Left colon (tissue), 2 donors: ENCODE data around the gene EHMT1. TPM values are rescaled to one million over a fixed set of nuclear protein-coding genes. Genes with fewer than 3 reads are reported as not detected.
"Not testable (repeated sequence)": the region's sequence is repeated elsewhere in the genome, so short reads cannot be mapped to it uniquely, and the experiment has no call there.

Experiments
- ATAC-seq: fragments of 200-7000 bp; cut with Tn5 transposase; one replicate; pipeline ENCODE4 v1.9.1; 2020; ENCODE audit warnings: mild to moderate bottlenecking, moderate library complexity
- DNase-seq, 2 donors: peaks; one replicate each; pipeline ENCODE4 v3.0.0-alpha.2; 2020
- intact Hi-C, 2 donors: fragments of 100-400 bp; cut with DNase I in 1 of 2; cut with micrococcal nuclease in 1 of 2; formaldehyde crosslinking; loops; one replicate each; pipeline versions ENCODE4 v1.11.2 to v1.14.0; 2022; cut with DNase I, micrococcal nuclease
- total RNA-seq, 2 donors: library from RNA; stranded (reverse); fragmentation: NEBNext Ultra II Directional; extraction: Animal tissue kit (Norgen Biotek cat#: 25700); gene quantifications; one replicate each; pipeline ENCODE4 v1.2.1, GENCODE V29; 2021
- donor health status: DM: no; HTN: no; CAD: no.
- donor health status: DM: yes; HTN: yes; CAD: no.

EHMT1 gene
- total RNA-seq, 2 donors from 2014 or later = 72.2 to 98.4 TPM

DNA sequence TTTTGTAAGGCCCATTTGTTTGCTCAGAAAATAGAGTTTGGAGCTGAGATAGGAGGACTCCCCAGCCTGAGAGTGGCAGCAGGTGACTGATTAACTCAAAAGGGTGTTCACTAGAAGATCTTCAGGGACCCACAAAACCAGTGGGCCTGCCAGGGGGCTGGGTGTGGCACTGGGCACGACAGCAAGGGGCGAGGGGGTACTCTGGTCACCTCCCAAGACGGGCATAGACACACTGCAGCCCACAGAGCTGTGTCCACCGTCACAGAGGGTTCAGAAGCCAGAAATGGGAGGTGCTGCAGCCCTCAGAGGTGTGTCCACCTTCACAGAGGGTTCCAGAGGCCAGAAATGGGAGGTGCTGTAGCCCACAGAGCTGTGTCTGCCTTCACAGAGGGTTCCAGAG, 183.2 kb downstream of the EHMT1 start:
- intact Hi-C loops = no loop called here
- DNase-seq = no peak
- no peak for ATAC-seq

DNA sequence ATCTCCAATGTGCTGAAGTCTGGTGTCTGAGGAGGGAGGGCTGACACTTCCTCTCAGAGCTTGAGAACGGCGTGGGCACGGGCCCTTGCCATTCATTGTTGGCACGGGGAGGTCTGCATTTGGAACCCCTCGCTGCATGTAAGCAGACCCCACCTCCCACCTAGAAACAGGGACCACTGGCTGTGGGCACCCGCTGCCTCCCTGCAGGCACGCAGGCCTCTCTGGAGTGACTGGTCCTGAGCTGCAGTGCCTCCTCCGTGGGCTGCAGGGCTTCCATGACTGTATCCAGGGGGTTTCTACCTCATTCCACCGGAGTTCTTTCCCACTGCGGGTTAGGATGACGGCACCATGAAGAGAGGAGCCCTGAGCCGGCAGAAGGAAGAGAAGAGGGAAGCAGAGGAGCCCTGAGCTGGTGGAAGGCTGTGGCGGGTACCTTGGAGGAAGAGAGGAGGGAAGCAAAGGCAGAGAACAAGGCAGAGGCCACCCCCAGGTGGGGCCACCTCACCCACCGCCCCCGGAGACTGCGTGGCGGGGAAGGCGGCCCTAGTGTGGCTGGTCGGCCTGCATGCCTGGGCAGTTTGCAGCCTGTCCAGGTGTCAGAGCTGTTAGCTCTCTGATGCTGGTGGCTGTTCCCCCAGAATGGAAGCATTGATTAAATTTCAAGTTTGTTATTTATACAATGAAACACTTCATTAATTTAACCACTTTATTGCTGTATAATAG, 183.9 kb downstream of the EHMT1 start:
- no peak for ATAC-seq
- intact Hi-C loops = no loop called here
- no peak for DNase-seq

DNA sequence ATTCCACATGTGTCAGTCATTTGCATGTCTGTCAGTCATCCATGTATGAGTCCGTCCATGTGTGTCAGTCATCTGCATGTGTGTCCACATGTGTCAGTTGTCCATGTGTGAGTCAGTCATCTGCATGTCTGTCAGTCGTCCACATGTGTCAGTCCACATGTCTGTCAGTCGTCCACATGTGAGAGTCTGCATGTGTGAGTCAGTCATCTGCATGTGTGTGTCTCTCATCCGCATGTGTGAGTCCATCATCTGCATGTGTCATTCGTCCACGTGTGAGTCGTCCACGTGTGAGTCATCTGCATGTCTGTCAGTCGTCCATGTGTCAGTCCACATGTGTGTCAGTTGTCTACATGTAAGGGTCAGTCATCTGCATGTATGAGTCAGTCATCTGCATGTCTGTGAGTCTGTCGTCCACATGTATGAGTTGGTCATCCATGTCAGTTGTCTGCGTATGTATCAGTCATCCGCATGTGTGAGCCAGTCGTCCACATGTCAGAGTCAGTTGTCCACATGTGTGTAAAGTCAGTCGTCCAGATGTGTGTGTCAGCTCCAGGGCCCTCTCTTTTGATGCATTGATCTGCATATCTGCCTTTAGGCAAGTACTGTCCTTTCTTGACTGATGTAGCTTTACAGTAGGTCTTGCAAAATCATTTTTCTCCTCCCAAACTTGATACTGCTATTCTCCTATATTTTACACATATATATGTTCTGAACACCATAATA, 186.3 kb downstream of the EHMT1 start:
- intact Hi-C loops = no loop called here
- no peak for ATAC-seq
- DNase-seq = no peak

DNA sequence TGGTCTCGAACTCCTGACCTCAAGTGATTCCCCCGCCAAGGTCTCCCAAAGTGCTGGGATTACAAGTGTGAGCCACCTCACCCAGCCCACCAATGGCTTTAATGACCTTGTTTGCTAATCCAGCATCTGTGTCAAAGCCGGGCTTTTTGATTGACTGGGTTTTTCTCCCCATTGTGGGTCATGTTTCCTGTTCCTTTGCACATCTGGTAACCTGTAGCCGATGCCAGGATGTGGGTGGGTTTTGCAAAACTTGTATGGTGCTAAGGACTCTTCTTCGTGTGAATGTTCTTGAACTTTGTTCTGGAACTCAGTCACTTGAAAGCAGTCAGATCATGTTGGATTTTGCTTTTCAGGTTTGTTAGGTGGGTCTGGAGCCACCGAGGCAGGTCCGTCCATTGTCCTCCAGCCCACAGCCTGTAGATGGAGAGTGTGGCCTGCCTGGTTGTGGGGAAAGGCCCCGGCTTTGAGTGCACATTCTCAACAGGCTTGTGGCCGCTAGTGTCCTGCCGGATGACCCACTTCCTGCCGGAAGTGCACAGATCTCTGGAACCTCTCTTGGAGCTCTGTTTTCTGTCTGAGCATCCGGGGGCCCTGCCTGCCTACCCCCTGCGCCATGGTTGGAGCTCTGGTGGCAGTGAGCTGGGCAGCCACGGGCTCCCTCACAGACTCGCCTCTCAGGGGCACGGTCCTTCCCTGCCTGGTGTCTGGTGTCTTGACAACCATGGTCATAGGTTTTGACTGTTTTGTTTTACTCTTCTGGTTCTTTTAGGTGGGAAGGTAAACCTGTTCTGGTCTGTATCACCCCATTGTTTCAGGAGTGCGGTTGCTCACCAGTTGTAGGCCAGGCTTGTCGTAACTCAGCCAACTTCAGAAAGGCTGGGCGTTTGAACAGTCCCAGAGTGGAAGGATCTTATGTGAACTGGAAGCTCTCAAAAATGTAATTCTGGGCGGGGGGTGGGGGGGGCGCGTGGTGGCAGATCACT, 189.2 kb downstream of the EHMT1 start:
- intact Hi-C loops = no loop called here
- ATAC-seq = no peak
- DNase-seq = no peak

DNA sequence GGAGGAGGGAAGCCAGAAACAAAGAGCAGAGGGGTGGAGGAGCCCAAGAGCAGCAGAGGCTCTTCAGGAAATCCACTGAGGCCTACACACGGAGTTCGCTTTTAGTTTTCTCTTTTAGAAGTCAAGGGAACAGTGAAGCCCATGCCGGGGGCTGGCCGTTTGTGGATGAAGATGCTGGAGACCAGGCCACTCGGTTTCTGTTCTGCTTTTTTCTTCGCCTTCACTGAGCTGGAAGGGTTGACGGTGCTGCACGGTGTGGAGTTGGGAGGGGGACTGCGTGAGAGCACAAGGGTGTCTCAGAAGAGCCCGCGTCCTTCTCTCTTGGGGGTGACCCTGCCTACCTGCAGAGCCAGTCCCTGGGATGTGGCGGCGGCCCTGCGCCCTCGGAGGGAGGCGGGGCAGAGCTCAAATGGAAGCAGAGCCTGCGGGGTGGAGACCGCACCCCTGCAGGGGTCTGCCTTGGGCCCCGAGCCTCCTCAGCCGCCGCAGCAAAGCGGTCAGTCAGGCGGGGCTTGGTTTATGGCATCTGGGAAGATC, 190.3 kb downstream of the EHMT1 start:
- intact Hi-C loops = no loop called here
- DNase-seq (no peak), ATAC-seq (no peak)

DNA sequence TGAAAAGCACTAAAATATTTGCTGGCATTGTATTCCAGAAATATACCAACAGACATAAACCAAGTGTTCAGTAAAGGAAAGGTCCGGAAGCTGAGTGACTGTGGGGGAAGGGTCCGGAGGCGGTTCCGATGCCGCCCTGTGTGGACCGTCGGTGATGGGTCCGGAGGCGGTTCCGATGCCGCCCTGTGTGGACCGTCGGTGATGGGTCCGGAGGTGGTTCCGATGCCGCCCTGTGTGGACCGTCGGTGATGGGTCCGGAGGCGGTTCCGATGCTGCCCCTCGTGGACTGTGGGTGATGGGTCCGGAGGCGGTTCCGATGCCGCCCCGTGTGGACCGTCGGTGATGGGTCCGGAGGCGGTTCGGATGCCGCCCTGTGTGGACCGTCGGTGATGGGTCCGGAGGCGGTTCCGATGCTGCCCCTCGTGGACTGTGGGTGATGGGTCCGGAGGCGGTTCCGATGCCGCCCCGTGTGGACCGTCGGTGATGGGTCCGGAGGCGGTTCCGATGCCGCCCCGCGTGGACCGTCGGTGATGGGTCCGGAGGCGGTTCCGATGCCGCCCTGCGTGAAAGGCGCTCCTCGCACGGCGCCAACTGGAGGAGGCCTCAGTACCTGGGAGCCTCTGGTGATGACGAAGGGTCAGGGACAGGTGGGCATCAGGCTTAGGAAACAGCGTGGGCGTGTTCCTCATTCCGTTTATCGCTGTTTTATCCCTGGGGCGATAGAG, 191.1 kb downstream of the EHMT1 start:
- DNase-seq, ATAC-seq, intact Hi-C loops: not testable (repeated sequence)

DNA sequence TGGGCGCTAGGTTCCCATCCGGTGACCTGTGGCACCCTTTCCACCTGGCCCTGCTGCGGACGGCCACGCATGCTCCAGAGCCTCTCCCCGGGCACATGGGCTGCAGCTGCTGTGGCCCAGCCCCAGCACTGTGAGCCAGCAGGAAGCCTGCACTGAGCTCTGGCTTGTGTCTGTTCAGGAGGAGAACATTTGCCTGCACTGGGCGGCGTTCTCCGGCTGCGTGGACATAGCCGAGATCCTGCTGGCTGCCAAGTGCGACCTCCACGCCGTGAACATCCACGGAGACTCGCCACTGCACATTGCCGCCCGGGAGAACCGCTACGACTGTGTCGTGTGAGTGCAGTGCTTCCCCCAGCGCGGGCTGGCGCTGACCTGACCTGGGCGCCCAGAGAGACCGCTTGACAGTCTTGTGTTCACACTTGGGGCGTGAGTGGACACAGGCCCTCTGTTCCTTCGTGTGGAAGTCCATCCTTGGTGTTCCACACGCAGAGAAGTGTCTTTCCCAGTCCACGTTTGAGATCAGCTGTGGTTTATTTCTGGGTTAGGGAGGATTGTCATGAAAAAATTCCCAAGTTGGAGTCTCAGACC, 192.6 kb downstream of the EHMT1 start:
- ATAC-seq = no peak
- DNase-seq = no peak
- intact Hi-C loops = no loop called here

DNA sequence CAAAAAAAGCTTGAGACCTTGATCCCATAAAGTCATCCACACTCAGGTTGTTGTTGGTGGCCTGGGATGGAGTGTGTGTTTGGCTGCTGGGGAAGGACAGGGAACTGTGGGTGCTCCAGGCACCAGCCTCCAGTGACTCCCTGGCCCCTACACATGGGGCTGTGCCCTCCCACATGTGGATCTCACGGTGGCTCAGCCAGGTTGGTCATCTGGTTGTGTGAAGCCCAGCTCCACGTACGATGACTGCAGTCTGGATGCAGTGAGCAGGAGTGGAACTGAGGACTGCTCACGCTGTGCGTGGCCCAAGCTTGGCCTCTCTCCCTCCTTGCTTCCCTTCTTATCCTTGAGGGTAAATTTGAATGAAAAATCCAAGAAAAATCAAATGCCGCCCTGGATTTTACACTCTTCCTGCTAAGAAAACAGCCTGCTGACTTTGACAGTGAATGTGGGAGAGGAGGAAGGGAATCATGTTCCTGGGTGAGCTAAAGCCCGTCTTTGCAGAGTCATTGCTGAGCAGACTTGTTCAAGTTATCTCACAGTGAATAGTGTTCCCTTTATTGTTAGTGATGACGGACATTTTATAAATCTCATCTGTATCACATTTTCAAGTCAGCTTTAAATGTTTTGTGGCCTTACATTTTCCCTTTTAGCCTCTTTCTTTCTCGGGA, 193.7 kb downstream of the EHMT1 start:
- DNase-seq (no peak), ATAC-seq (no peak)
- intact Hi-C loops = no loop called here

DNA sequence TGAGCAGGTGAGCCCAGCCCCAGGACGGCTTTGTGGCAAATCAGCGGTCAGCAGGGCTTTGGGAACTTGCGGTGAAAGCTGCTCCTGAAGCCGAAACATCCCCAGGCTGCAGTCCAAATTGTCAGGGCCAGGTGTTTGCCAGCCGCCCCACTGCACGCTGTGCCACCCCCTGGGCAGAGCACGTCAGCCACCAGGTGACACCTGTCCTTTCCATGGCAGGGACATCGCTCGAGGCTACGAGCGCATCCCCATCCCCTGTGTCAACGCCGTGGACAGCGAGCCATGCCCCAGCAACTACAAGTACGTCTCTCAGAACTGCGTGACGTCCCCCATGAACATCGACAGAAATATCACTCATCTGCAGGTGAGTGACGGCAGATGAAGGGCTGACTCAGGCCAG, 194.4 kb downstream of the EHMT1 start:
- ATAC-seq (no peak), DNase-seq (no peak)
- intact Hi-C loops = no loop called here

DNA sequence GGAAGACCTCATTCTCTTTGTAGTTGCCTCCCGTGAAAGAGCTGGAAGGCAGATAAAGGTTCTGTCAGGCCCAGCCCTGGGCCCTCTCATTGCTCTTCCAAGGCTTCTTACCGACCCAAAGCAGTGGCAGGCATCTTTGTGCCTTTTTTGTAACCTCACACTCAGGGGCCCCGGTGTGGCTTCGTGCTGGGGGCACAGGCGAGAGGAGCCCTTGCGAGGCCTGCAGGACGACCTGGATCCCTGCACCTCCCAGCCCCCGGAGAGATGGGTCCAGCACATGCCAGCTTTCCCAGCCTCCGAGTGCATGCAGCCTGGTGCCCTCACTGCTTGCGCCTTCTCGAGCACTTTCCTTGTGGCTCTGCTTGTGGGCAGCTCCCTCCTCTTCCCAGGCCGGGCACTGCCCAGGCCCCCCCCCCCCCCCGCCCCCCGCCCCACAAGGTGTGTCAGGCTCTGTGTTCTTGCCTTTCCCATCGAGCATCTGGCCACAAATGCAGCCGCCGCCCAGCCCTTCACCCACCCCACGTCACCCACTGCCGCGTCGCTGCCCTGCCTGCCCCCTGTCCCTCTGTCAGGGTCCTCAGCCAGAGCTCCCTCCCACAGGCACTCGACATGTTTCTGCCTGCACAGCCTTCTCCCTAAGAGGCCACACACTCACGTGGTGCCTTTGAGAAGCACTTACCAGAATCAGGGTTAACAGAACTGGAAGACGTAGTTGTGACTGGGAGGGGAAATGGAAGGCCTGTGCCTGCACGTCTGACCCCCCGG, 195.0 kb downstream of the EHMT1 start:
- ATAC-seq (no peak), DNase-seq (no peak)
- intact Hi-C loops = no loop called here

DNA sequence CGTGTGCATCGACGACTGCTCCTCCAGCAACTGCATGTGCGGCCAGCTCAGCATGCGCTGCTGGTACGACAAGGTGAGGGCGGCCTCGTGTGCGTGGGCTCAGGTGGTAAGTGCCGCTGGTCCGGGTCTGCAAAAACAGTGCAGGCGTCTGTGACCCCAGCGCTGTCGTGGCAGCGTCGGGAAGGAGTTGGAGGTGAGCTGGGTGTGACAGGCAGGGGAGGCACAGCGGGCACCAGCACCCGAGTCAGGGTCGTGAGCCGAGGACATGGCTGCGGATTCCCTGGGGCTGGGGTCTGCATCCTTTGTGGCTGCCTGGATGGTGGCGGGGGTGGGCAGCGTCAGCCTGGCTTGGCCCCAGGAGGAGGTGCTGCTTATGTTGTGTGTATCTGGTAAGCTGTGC, 195.6 kb downstream of the EHMT1 start:
- DNase-seq (no peak), ATAC-seq (no peak)
- intact Hi-C loops = no loop called here

DNA sequence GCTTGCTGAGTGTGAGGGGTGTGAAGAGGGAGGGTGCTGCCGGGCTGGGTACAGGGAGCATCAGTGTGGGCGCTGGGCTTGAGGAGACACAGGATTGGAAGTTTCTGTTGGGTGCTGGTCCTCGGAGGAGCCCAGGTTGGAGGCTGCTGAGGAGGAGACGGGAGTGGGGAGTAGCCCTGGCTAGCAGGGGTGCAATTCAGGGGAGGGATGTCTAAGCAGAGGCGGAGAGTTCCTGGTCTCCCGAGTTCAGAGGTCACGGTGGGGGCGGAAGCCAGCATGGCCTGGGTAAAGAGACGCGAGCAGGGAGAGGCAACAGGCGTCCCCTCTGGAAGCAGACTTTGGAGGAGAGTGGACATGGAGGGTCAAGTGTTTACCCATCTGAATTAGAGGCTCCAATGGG, 196.0 kb downstream of the EHMT1 start:
- ATAC-seq = no peak
- no peak for DNase-seq
- intact Hi-C loops = no loop called here

DNA sequence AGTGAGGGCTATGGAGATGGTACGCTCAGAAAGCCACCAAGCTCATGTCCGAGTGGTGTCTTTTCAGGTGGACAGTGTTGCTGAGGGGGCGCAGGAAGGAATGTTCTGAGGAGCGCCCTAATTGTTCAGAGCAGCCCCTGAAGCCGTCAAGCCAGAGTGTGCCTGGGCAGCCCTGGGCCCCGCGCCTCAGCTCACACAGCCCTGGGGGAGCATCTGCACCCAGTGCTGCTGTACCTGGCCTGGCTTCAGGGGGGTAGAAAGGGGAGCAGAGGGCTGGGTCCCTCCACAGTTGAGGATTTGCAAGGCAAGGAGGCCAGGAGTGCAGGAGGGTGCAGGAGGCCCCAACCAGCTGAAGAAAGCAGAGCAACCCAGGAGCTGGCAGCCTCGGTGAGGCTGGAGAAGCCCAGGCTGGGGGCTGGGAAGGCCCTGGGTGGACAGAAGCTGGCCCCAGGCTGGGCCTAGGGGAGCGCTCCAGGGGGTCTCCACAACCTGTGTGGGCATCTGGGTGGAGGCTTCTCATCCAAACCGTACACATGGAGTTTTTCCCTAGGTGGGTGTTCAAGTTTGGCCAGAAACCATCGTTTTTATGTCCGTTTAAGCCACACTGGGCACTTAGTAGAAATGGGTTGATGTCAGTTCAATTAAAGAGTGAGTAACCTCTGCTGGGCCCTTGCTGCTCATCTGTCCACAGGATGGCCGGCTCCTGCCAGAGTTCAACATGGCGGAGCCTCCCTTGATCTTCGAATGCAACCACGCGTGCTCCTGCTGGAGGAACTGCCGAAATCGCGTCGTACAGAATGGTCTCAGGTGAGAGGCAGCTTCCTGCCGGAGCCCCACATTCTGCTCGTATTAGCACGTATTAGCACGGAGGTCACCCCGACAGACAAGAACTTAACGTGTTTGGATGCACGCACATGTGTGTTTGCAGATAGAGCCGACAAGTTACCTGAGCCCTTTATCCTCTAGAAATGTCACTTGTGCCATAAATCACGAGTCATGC, 196.8 kb downstream of the EHMT1 start:
- intact Hi-C loops = no loop called here
- DNase-seq (no peak), ATAC-seq (no peak)

DNA sequence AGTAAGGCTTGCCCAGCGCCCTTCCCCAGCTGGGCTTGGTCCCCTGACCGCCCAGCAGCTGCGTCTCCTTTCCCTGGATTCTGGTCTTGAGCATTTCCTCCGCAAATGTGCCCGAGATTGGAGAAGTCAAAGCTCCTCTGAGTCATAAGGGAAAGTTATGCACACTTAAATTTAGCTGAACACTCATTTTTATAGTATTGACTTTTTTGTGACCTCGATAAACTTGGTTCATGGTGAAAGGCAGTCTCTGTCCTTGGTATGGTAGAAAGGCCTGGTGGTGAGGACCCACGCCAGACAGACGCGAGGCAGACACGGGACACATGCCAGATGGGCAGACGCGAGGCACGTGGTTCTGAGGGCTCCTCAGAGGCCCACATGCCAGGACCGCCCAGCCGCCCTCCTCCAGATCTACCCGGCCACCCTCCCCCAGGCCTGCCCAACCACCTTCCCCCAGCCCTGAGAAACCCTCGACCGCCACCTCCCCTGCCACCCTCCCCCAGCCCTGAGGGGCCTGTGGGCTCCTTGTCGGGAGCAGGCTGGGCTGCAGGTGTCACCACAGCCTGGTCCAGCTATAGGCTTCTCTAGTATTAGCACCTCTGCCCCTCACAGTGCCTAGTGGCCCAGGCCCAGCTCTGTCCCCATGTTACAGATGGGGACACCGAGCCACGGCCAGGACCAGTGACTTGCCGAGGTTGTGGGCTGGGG, 197.9 kb downstream of the EHMT1 start:
- intact Hi-C loops = no loop called here
- DNase-seq (no peak), ATAC-seq (no peak)
